ENCODE data around the gene METTL25B. TPM values are rescaled to one million over a fixed set of nuclear protein-coding genes. Genes with fewer than 3 reads are reported as not detected.

METTL25B gene
- total RNA-seq, 5 donors from 2014 or later (not counting 1 experiment from before 2014, with no cell fraction given): 13.0 to 36.1 (median 32.3) TPM

- WGBS (ENCODE audit: insufficient coverage): under 1% methylated on average over 36 of the region's 57 CpGs
- H3K27me3 Mint-ChIP-seq: no peaks in the 10 kb centered on the region
- Histone ChIP-seq H3K9me3 (no peaks in the 10 kb centered on the region), H3K27ac (ENCODE audit: low read length) (peak within 1 kb of the TSS; percentile 100), H3K4me1 (ENCODE audit: control insufficient read depth in 1 of 2, extremely low read depth in 1 of 2, insufficient read depth in 2 of 2, low read length in 2 of 2) (peaks cover 26 to 49% of the 10 kb centered on the region in 2 experiments), H3K27me3 (replicated peaks in 1 of 2; ENCODE audit: control insufficient read depth in 2 of 2, extremely low read depth in 1 of 2, insufficient read depth in 2 of 2, low read length in 1 of 2) (no peaks in the 10 kb centered on the region), H3K4me3 (ENCODE audit: control insufficient read depth in 1 of 2, extremely low read depth in 1 of 2, low read length in 1 of 2) (peak within 1 kb of the TSS; percentile 91 to 97), H3K36me3 (ENCODE audit: control insufficient read depth in 2 of 2, extremely low read depth in 1 of 2, insufficient read depth in 1 of 2, low read length in 1 of 2) (peaks cover 2 to 26% of the 10 kb centered on the region in 2 donors)
- peak within 1 kb of the TSS; percentile 86 to 94 for H3K27ac Mint-ChIP-seq
- DNase-seq (peak; percentile 63 to 99 (median 95)), ATAC-seq (replicated peaks in 1 of 4) (peak; percentile 91 to 94 (median 92))
- H3K4me3 Mint-ChIP-seq: no peak within 1 kb of the TSS
- CTCF ChIA-PET: interaction anchor here (0.6 to 4.7 kb wide), 14 partner anchors 12 to 1866 kb away, joined by 3 to 68 read pairs (median 4); partner anchors contain the start of genes HDGF (in 1 of the 2), MEF2D (in 1 of the 2), MRPL24 (in 1 of the 2) and NES (in 1 of the 2)
- H3K4me1 Mint-ChIP-seq: peaks cover 17 to 25% (median 23%) of the 10 kb centered on the region in 3 donors
- POLR2A ChIA-PET: interaction anchor here (0.5 to 2.1 kb wide), 8 partner anchors 12 to 251 kb away, joined by 3 to 29 read pairs (median 6); partner anchors contain the start of genes MRPL24 (in 2 of the 2), HDGF (in 1 of the 2) and PRCC (in 1 of the 2)
- H3K9me3 Mint-ChIP-seq: no peaks in the 10 kb centered on the region
- peaks cover 18% of the 10 kb centered on the region for H3K36me3 Mint-ChIP-seq
Observed at GRCh38 chr1:156728599-156729462, 562 bp downstream of the METTL25B start, which contains the start of gene ISG20L2. Gene ISG20L2 (minus strand): TSS chr1:156728766. CDS start chr1:156727652, 1,114 bp downstream.

GRCh38 chr1:156733989-156734584 is 5.8 kb downstream of the METTL25B start:
- ChIA-PET POLR2A (interaction anchor here in 1 of 2 donors (0.6 kb wide), 2 partner anchors 37 to 1781 kb away, joined by 4 read pairs; no protein-coding TSS in a partner anchor), CTCF (no interaction called here)
- no peak for ATAC-seq (replicated peaks in 1 of 4)
- Histone ChIP-seq H3K4me3 (ENCODE audit: control insufficient read depth in 1 of 2, extremely low read depth in 1 of 2, low read length in 1 of 2) (no peak overlapping the region), H3K27me3 (replicated peaks in 1 of 2; ENCODE audit: control insufficient read depth in 2 of 2, extremely low read depth in 1 of 2, insufficient read depth in 2 of 2, low read length in 1 of 2) (no peaks in the 10 kb centered on the region), H3K4me1 (ENCODE audit: control insufficient read depth in 1 of 2, extremely low read depth in 1 of 2, insufficient read depth in 2 of 2, low read length in 2 of 2) (peaks cover 0 to 5% of the 10 kb centered on the region in 2 experiments), H3K9me3 (no peaks in the 10 kb centered on the region), H3K27ac (ENCODE audit: low read length) (no peak overlapping the region), H3K36me3 (ENCODE audit: control insufficient read depth in 2 of 2, extremely low read depth in 1 of 2, insufficient read depth in 1 of 2, low read length in 1 of 2) (peaks cover 7 to 25% of the 10 kb centered on the region in 2 donors)
- Mint-ChIP-seq H3K27me3 (no peaks in the 10 kb centered on the region), H3K27ac (no peak overlapping the region), H3K36me3 (peaks cover 12% of the 10 kb centered on the region), H3K4me1 (peaks cover 18 to 20% (median 18%) of the 10 kb centered on the region in 3 donors), H3K4me3 (no peak overlapping the region), H3K9me3 (no peaks in the 10 kb centered on the region)
- WGBS (ENCODE audit: insufficient coverage): 92% methylated on average over 16 of the region's 20 CpGs
- DNase-seq: no peak

- peaks cover 11 to 16% of the 10 kb centered on the region in 2 experiments for H3K4me1 ChIP-seq (ENCODE audit: control insufficient read depth in 1 of 2, extremely low read depth in 1 of 2, insufficient read depth in 2 of 2, low read length in 2 of 2)
- CTCF ChIA-PET: interaction anchor here in 1 of 2 donors (1.2 kb wide), 1 partner anchor 12 kb away, joined by 6 read pairs; no protein-coding TSS in a partner anchor
- no peak overlapping the region for H3K27ac ChIP-seq (ENCODE audit: low read length)
- 95% methylated on average over 4 of the region's 10 CpGs for WGBS (ENCODE audit: insufficient coverage)
- DNase-seq: no peak
- no peak overlapping the region for H3K4me3 Mint-ChIP-seq
- peak overlapping the region in 1 of 2 donors; percentile 11 for H3K27ac Mint-ChIP-seq
- H3K9me3 Mint-ChIP-seq: peaks cover 0 to 3% (median 0%) of the 10 kb centered on the region in 3 donors
- no peaks in the 10 kb centered on the region for H3K27me3 ChIP-seq (replicated peaks in 1 of 2; ENCODE audit: control insufficient read depth in 2 of 2, extremely low read depth in 1 of 2, insufficient read depth in 2 of 2, low read length in 1 of 2)
- H3K36me3 ChIP-seq (ENCODE audit: control insufficient read depth in 2 of 2, extremely low read depth in 1 of 2, insufficient read depth in 1 of 2, low read length in 1 of 2): peaks cover 11 to 28% of the 10 kb centered on the region in 2 donors
- H3K36me3 Mint-ChIP-seq: peaks cover 19% of the 10 kb centered on the region
- no peak overlapping the region for H3K4me3 ChIP-seq (ENCODE audit: control insufficient read depth in 1 of 2, extremely low read depth in 1 of 2, low read length in 1 of 2)
- POLR2A ChIA-PET: interaction anchor here in 1 of 2 donors (0.9 kb wide), 1 partner anchor 19 kb away, joined by 3 read pairs; no protein-coding TSS in a partner anchor
- no peak for ATAC-seq (replicated peaks in 1 of 4)
- no peaks in the 10 kb centered on the region for H3K27me3 Mint-ChIP-seq
- H3K9me3 ChIP-seq: no peaks in the 10 kb centered on the region
- peaks cover 31 to 37% (median 35%) of the 10 kb centered on the region in 3 donors for H3K4me1 Mint-ChIP-seq
Observed at GRCh38 chr1:156738407-156738806, 10.1 kb downstream of the METTL25B start.

GRCh38 chr1:156738916-156739315 is 10.6 kb downstream of the METTL25B start:
- peaks cover 0 to 3% (median 0%) of the 10 kb centered on the region in 3 donors for H3K9me3 Mint-ChIP-seq
- no peak overlapping the region for H3K4me3 ChIP-seq (ENCODE audit: control insufficient read depth in 1 of 2, extremely low read depth in 1 of 2, low read length in 1 of 2)
- H3K36me3 Mint-ChIP-seq: peaks cover 23% of the 10 kb centered on the region
- H3K4me3 Mint-ChIP-seq: peak overlapping the region; percentile 22 to 35 (median 22)
- peaks cover 31 to 37% (median 35%) of the 10 kb centered on the region in 3 donors for H3K4me1 Mint-ChIP-seq
- H3K27ac Mint-ChIP-seq: peak overlapping the region; percentile 1 to 52
- no peaks in the 10 kb centered on the region for H3K27me3 Mint-ChIP-seq
- H3K4me1 ChIP-seq (ENCODE audit: control insufficient read depth in 1 of 2, extremely low read depth in 1 of 2, insufficient read depth in 2 of 2, low read length in 2 of 2): peaks cover 11 to 16% of the 10 kb centered on the region in 2 experiments
- no peaks in the 10 kb centered on the region for H3K9me3 ChIP-seq
- no peaks in the 10 kb centered on the region for H3K27me3 ChIP-seq (replicated peaks in 1 of 2; ENCODE audit: control insufficient read depth in 2 of 2, extremely low read depth in 1 of 2, insufficient read depth in 2 of 2, low read length in 1 of 2)
- peaks cover 11 to 29% of the 10 kb centered on the region in 2 donors for H3K36me3 ChIP-seq (ENCODE audit: control insufficient read depth in 2 of 2, extremely low read depth in 1 of 2, insufficient read depth in 1 of 2, low read length in 1 of 2)
- ChIA-PET POLR2A (interaction anchor here (0.7 to 0.9 kb wide), 2 partner anchors 11 to 20 kb away, joined by 3 read pairs; no protein-coding TSS in a partner anchor), CTCF (interaction anchor here in 1 of 2 donors (1.2 kb wide), 1 partner anchor 13 kb away, joined by 6 read pairs; no protein-coding TSS in a partner anchor)
- DNase-seq (no peak), ATAC-seq (replicated peaks in 1 of 4) (no peak)
- H3K27ac ChIP-seq (ENCODE audit: low read length): no peak overlapping the region
- WGBS (ENCODE audit: insufficient coverage): no CpG with 5 or more reads among the region's 2 CpGs

GRCh38 chr1:156740237-156740740 is 12.0 kb downstream of the METTL25B start:
- peaks cover 0 to 3% (median 0%) of the 10 kb centered on the region in 3 donors for H3K9me3 Mint-ChIP-seq
- peaks cover 28% of the 10 kb centered on the region for H3K36me3 Mint-ChIP-seq
- ChIA-PET POLR2A (interaction anchor here (1.0 to 1.7 kb wide), 6 partner anchors 11 to 27 kb away, joined by 3 to 29 read pairs (median 6); partner anchors contain the start of genes ISG20L2 (in 2 of the 2), METTL25B (in 2 of the 2), HDGF (in 1 of the 2) and PRCC (in 1 of the 2)), CTCF (interaction anchor here in 1 of 2 donors (0.9 to 1.9 kb wide), 6 partner anchors 10 to 457 kb away, joined by 3 to 43 read pairs (median 10); partner anchors contain the start of genes HDGF, ISG20L2, METTL25B and PRCC)
- no peak for DNase-seq
- H3K27ac Mint-ChIP-seq: peak overlapping the region; percentile 98 to 99
- H3K4me3 ChIP-seq (ENCODE audit: control insufficient read depth in 1 of 2, extremely low read depth in 1 of 2, low read length in 1 of 2): peak overlapping the region; percentile 58 to 70
- ATAC-seq (replicated peaks in 1 of 4): no peak
- H3K4me1 ChIP-seq (ENCODE audit: control insufficient read depth in 1 of 2, extremely low read depth in 1 of 2, insufficient read depth in 2 of 2, low read length in 2 of 2): peaks cover 11 to 16% of the 10 kb centered on the region in 2 experiments
- H3K27me3 ChIP-seq (replicated peaks in 1 of 2; ENCODE audit: control insufficient read depth in 2 of 2, extremely low read depth in 1 of 2, insufficient read depth in 2 of 2, low read length in 1 of 2): no peaks in the 10 kb centered on the region
- H3K9me3 ChIP-seq: no peaks in the 10 kb centered on the region
- 0% methylated on average over 4 of the region's 7 CpGs for WGBS (ENCODE audit: insufficient coverage)
- peaks cover 16 to 39% of the 10 kb centered on the region in 2 donors for H3K36me3 ChIP-seq (ENCODE audit: control insufficient read depth in 2 of 2, extremely low read depth in 1 of 2, insufficient read depth in 1 of 2, low read length in 1 of 2)
- H3K4me1 Mint-ChIP-seq: peaks cover 36 to 39% (median 36%) of the 10 kb centered on the region in 3 donors
- H3K27ac ChIP-seq (ENCODE audit: low read length): peak overlapping the region; percentile 89
- H3K27me3 Mint-ChIP-seq: no peaks in the 10 kb centered on the region
- H3K4me3 Mint-ChIP-seq: peak overlapping the region; percentile 96 to 99 (median 97)

Data from T-cell (primary cell).